Gastroesophageal sphincter (tissue), 4 donors: ENCODE data around the gene MSMB. TPM values are rescaled to one million over a fixed set of nuclear protein-coding genes. Genes with fewer than 3 reads are reported as not detected.
"Not testable (repeated sequence)": the region's sequence is repeated elsewhere in the genome, so short reads cannot be mapped to it uniquely, and the experiment has no call there.

ENCODE experiments used
- ATAC-seq: fragments of 150-250 bp; one replicate; pipeline ENCODE4 v1.9.1; 2016; ENCODE audit warnings: mild to moderate bottlenecking, moderate library complexity
- H3K27ac ChIP-seq, 4 donors: fragments of 200-600 bp; sonication (generic) in 3 of 4; 1 replicate in 3 of 4; 2 replicates in 1 of 4; pipeline ENCODE4 v1.5.1; 2016 to 2019
- H3K27me3 ChIP-seq: fragments of 200-600 bp; sonication (generic); one replicate; pipeline ENCODE4 v1.5.1; 2019
- H3K36me3 ChIP-seq, 2 donors: fragments of 200-600 bp; sonication (generic); one replicate each; pipeline ENCODE4 v1.5.1; 2019; ENCODE audit warnings: control low read depth in 1 of 2
- H3K4me1 ChIP-seq, 3 donors: fragments of 200-600 bp; sonication (generic); 1 replicate in 2 of 3; 2 replicates in 1 of 3; pipeline ENCODE4 v1.5.1; 2016 to 2019; ENCODE audit warnings: control low read depth in 2 of 3
- H3K4me3 ChIP-seq, 2 donors: fragments of 200-600 bp; sonication (generic); one replicate each; pipeline ENCODE4 v1.5.1; 2019; ENCODE audit warnings: mild to moderate bottlenecking in 1 of 2, moderate library complexity in 1 of 2
- H3K9me3 ChIP-seq, 3 donors: fragments of 200-600 bp; sonication (generic); one replicate each; pipeline ENCODE4 v1.5.1; 2017 to 2019; ENCODE audit warnings: control low read depth in 2 of 3
- EP300 ChIP-seq: sonication (generic); formaldehyde crosslinking; IDR thresholded peaks from one replicate; pipeline ENCODE4 v1.6.1; 2017; ENCODE audit warnings: antibody characterized with exemption, mild to moderate bottlenecking
- POLR2A ChIP-seq, 2 donors: fragments of 450-650 bp; IDR thresholded peaks; one replicate each; pipeline ENCODE4 v1.6.1; 2017; ENCODE audit warnings: antibody characterized with exemption in 2 of 2, mild to moderate bottlenecking in 2 of 2, moderate library complexity in 1 of 2
- POLR2AphosphoS5 ChIP-seq: sonication (generic); formaldehyde crosslinking; IDR thresholded peaks from one replicate; pipeline ENCODE4 v1.6.1; 2017; ENCODE audit warnings: antibody characterized with exemption
- WGBS, 2 donors: methylation state at CpG; one replicate each; pipeline ENCODE4 v1.1.5; 2018; ENCODE audit warnings: low coverage in 1 of 2; 5-methylcytosine and 5-hydroxymethylcytosine counted together
- total RNA-seq, 4 donors: library from RNA; depleted of rRNA; stranded (reverse); fragments of >200 nt; gene quantifications; one replicate each; pipeline ENCODE4 v1.1.0, GENCODE V29; 2016
- TF ChIP-seq, protein P1 (sequence below), 4 experiments: fragments of 200-600 bp in 2 of 4; fragments of 450-650 bp in 2 of 4; sonication (generic) in 1 of 4; IDR thresholded peaks; one replicate each; pipeline ENCODE4 v1.5.1; 2017 to 2019; ENCODE audit warnings: antibody characterized with exemption in 4 of 4, mild to moderate bottlenecking in 2 of 4, moderate library complexity in 2 of 4

Gene MSMB
- total RNA-seq, 4 donors from 2014 or later: 5.7 TPM; not detected in 3

DNA sequence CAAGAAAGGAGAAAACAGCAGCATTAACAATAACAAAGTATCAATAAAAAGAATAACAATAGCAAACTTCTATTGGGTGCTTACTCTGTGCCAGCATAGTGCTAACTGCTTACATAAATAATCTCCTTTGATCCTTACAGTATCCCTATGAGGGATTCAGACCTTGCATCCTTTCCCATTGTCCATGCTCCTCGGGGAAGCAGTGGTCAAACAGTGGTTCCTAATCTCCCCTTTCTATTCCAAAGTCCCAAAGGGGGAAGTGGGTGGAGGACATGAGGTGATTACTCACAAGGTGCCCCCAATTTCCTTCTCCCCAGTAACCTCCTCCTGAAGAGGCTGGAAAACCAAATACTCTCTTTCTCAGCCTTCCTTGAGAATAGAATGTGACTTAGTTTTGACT lies 22.0 kb upstream of the MSMB start:
- Histone ChIP-seq H3K4me3 (no peak overlapping the region), H3K9me3 (no peaks in the 10 kb centered on the region), H3K27me3 (no peaks in the 10 kb centered on the region), H3K36me3 (no peaks in the 10 kb centered on the region), H3K27ac (no peak overlapping the region), H3K4me1 (no peaks in the 10 kb centered on the region)
- TF ChIP-seq, protein P1, sequence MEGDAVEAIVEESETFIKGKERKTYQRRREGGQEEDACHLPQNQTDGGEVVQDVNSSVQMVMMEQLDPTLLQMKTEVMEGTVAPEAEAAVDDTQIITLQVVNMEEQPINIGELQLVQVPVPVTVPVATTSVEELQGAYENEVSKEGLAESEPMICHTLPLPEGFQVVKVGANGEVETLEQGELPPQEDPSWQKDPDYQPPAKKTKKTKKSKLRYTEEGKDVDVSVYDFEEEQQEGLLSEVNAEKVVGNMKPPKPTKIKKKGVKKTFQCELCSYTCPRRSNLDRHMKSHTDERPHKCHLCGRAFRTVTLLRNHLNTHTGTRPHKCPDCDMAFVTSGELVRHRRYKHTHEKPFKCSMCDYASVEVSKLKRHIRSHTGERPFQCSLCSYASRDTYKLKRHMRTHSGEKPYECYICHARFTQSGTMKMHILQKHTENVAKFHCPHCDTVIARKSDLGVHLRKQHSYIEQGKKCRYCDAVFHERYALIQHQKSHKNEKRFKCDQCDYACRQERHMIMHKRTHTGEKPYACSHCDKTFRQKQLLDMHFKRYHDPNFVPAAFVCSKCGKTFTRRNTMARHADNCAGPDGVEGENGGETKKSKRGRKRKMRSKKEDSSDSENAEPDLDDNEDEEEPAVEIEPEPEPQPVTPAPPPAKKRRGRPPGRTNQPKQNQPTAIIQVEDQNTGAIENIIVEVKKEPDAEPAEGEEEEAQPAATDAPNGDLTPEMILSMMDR (IDR thresholded peaks at IDR 0.05): no peak
- ATAC-seq: no peak
- WGBS, 2 donors: 55 to 71% methylated on average over 1 of the region's 1 CpG

DNA sequence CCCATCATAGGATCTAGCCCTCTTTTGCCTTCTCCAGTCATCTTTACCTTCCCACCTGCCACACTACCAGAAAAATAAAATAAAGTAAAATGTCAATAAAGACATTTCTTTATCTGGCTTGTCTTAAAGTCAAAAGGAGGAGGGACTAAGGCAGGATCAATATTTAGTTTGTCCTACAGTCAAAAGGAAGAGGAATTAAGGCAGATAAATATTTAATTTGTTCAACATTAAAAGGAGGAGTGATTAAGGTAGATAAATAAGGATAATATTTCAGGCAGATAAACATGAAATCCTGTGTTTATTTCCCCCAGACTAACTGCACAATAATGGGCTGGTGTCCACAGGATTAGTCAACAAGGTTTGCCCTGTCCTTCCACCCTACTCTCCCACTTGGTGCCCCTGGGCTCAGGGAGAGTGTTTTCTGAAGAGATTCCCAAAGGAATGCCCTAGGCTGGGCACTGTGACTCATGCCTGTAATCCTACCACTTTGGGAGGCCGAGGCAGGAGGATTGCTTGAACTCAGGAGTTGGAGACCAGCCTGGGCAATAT lies 18.3 kb upstream of the MSMB start:
- 80 to 100% methylated on average over 1 of the region's 1 CpG for WGBS, 2 donors
- Histone ChIP-seq H3K9me3 (no peaks in the 10 kb centered on the region), H3K4me3 (no peak overlapping the region), H3K27ac (no peak overlapping the region), H3K4me1 (no peaks in the 10 kb centered on the region), H3K27me3 (no peaks in the 10 kb centered on the region), H3K36me3 (no peaks in the 10 kb centered on the region)
- no peak for ATAC-seq
- TF ChIP-seq POLR2A (IDR thresholded peaks at IDR 0.05) (no peak), EP300 (no peak), POLR2AphosphoS5 (no peak)
- TF ChIP-seq, protein P1 (IDR thresholded peaks at IDR 0.05): no peak

DNA sequence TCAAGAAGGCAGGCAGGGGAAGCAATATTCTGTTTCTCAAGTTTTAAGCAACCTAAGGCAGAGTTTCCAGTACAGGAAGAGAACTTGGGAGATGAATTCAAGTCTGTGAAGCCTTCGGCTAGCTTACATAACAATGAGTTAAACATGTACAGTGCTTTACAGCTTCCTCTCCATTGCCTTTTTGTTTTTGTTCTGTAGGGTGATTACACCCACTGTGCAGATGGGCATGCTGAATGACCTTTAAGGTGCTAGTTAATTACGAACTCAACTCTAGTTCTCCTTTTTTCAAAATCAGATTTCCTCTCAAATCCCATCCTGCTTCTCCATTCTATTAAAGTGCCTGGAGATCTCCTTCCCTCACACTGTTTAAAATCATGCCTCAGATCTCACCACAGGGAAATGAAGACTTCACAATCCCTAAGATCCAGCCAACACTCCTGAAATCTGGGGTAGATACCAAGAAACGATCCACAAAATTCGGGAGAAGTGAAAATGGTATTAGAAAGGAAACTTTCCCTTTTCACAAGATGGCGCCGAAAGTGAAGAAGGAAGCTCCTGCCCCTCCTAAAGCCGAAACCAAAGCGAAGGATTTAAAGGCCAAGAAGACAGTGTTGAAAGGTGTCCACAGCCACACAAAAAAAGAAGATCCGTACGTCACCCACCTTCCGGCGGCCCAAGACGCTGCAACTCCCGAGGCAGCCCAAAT lies 16.8 kb upstream of the MSMB start:
- TF ChIP-seq, protein P1 (IDR thresholded peaks at IDR 0.05): no peak
- TF ChIP-seq EP300 (no peak), POLR2AphosphoS5 (no peak)
- H3K27me3 ChIP-seq: no peaks in the 10 kb centered on the region

DNA sequence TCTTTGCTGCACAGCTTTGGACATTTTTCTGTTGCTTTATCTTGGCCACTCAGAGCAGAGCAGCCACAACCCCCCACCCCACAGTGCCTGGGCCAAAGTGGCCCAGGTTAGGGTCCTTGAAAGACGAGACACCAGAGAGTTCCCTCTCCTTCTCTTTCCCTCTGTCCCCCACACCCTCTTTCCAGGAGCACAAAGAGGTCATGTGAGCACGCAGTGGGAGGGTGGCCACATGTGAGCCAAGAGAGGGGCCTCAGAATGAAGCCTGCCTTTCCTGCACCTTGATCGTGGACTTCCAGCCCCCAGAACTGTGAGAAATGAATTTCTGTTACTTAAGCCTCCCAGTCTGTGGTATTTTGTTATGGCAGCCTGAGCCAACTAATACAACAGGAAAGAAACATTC lies 14.6 kb upstream of the MSMB start:
- H3K9me3 ChIP-seq: peaks cover 0 to 10% (median 0%) of the 10 kb centered on the region in 3 donors
- H3K27me3 ChIP-seq: no peaks in the 10 kb centered on the region
- TF ChIP-seq POLR2AphosphoS5 (no peak), EP300 (no peak), POLR2A (IDR thresholded peaks at IDR 0.05) (no peak)
- TF ChIP-seq, protein P1 (IDR thresholded peaks at IDR 0.05): no peak
- ATAC-seq: no peak
- 29 to 44% methylated on average over 1 of the region's 3 CpGs for WGBS, 2 donors
- H3K27ac ChIP-seq: no peak overlapping the region
- no peak overlapping the region for H3K4me3 ChIP-seq
- no peaks in the 10 kb centered on the region for H3K36me3 ChIP-seq
- H3K4me1 ChIP-seq: no peaks in the 10 kb centered on the region

More for the DNA sequence above, 16.8 kb upstream of the MSMB start:
- Histone ChIP-seq H3K4me1 (no peaks in the 10 kb centered on the region), H3K27ac (no peak overlapping the region), H3K9me3 (peaks cover 0 to 3% (median 0%) of the 10 kb centered on the region in 3 donors), H3K4me3 (no peak overlapping the region), H3K36me3 (no peaks in the 10 kb centered on the region)
- no peak for ATAC-seq
- WGBS, 2 donors: 92 to 93% methylated on average over 13 to 14 of the region's 14 CpGs

DNA sequence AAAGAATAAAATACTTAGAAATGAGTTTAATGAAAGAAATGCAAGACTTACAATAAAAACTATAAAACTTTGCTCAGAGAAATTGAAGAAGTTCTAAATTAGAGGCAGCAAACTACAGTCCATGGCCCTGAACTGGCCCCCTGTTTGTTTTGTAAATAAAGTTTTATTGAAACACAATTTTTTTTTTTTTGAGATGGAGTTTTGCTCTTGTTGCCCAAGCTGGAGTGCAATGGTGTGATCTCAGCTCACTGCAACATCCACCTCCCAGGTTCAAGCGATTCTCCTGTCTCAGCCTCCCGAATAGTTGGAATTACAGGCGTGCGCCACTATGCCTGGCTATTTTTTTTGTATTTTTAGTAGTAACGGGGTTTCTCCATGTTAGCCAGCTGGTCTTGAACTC lies 11.9 kb upstream of the MSMB start:
- H3K4me1 ChIP-seq, H3K27me3 ChIP-seq, H3K27ac ChIP-seq, H3K36me3 ChIP-seq, H3K4me3 ChIP-seq, ATAC-seq: not testable (repeated sequence)
- 85 to 93% methylated on average over 5 of the region's 5 CpGs for WGBS, 2 donors
- H3K9me3 ChIP-seq: peaks cover 0 to 10% (median 0%) of the 10 kb centered on the region in 3 donors
